Psoas muscle (tissue), 8 donors: ENCODE measurements around the gene SLIT3. TPM values are rescaled to one million over a fixed set of nuclear protein-coding genes. Genes with fewer than 3 reads are reported as not detected.

ENCODE experiments used
- ATAC-seq, 4 donors: fragments of 200-7000 bp; cut with Tn5 transposase; one replicate each; pipeline ENCODE4 v1.9.1; 2020; ENCODE audit warnings: moderate library complexity in 3 of 4, mild to moderate bottlenecking in 2 of 4
- DNase-seq, 2 donors: peaks; one replicate each; pipeline ENCODE4 v3.0.0-alpha.2; 2020
- H3K27ac ChIP-seq: fragments of 200-600 bp; one replicate; pipeline ENCODE4 v1.8.0; 2022
- H3K27me3 ChIP-seq, 3 donors: fragments of 200-600 bp in 1 of 3; one replicate each; pipeline versions ENCODE4 v1.6.1 to v1.8.0; 2013 to 2022; ENCODE audit warnings: low read length in 2 of 3, mild to moderate bottlenecking in 2 of 3, moderate library complexity in 1 of 3; ENCODE audit not compliant: insufficient read depth in 3 of 3
- H3K36me3 ChIP-seq, 2 donors: fragments of 200-600 bp in 1 of 2; one replicate each; pipeline versions ENCODE4 v1.6.1 to v1.8.0; 2013 to 2022; ENCODE audit warnings: low read depth in 1 of 2, mild to moderate bottlenecking in 1 of 2, moderate library complexity in 1 of 2; ENCODE audit not compliant: insufficient read depth in 1 of 2
- H3K4me1 ChIP-seq: fragments of 200-600 bp; one replicate; pipeline ENCODE4 v1.8.0; 2022
- H3K4me3 ChIP-seq: fragments of 200-600 bp; one replicate; pipeline ENCODE4 v1.8.0; 2022; ENCODE audit warnings: mild to moderate bottlenecking
- H3K9me3 ChIP-seq: fragments of 200-600 bp; one replicate; pipeline ENCODE4 v1.8.0; 2022
- WGBS, 3 donors: extraction: QIAGEN DNeasy Blood & Tissue Kit; methylation state at CpG; one replicate each; pipeline versions ENCODE4 v1.1.6 to v1.1.7; 2013; 5-methylcytosine and 5-hydroxymethylcytosine counted together
- intact Hi-C, 2 donors: fragments of 100-400 bp; cut with DNase I; formaldehyde crosslinking; loops; one replicate each; pipeline versions ENCODE4 v1.11.0 to v1.14.2; 2022
- polyA plus RNA-seq, 3 donors: library from polyadenylated mRNA; stranded (reverse); fragments of 200-250 nt; gene quantifications; one replicate each; pipeline ENCODE4 v1.2.3, GENCODE V29; 2013
- total RNA-seq, 4 donors: library from RNA; stranded (reverse); fragmentation: NEBNext Ultra II Directional in 2 of 4; extraction: Animal tissue kit (Norgen Biotek cat#: 25700) in 2 of 4; gene quantifications; one replicate each; pipeline versions ENCODE4 v1.2.1 to v1.2.4, GENCODE V29; 2021 to 2023
- TF ChIP-seq, protein P1 (sequence below): fragments of 200-600 bp; IDR thresholded peaks from one replicate; pipeline ENCODE4 v1.8.0; 2022; ENCODE audit warnings: antibody characterized with exemption
- donor health status: healthy with polysubstance abuse.
- donor health status: DM: no; HTN: no; CAD: no; lungs with moderate emphysema.
- donor health status: Bipolar disorder and iron deficiency.
- donor health status: healthy.
- donor health status: DM: yes; HTN: yes; CAD: no.
- donor health status: DM: no; HTN: no; CAD: no.
- donor health status: DM: no; HTN: no; CAD: no.
- donor health status: DM: yes; HTN: yes; CAD: no.

SLIT3 gene
- total and polyA plus RNA-seq, 7 donors, result 0.81 to 5.9 (median 2.1) TPM

GRCh38 chr5:168875832-168876231, 425.1 kb downstream of the SLIT3 start:
- TF ChIP-seq, protein P1, sequence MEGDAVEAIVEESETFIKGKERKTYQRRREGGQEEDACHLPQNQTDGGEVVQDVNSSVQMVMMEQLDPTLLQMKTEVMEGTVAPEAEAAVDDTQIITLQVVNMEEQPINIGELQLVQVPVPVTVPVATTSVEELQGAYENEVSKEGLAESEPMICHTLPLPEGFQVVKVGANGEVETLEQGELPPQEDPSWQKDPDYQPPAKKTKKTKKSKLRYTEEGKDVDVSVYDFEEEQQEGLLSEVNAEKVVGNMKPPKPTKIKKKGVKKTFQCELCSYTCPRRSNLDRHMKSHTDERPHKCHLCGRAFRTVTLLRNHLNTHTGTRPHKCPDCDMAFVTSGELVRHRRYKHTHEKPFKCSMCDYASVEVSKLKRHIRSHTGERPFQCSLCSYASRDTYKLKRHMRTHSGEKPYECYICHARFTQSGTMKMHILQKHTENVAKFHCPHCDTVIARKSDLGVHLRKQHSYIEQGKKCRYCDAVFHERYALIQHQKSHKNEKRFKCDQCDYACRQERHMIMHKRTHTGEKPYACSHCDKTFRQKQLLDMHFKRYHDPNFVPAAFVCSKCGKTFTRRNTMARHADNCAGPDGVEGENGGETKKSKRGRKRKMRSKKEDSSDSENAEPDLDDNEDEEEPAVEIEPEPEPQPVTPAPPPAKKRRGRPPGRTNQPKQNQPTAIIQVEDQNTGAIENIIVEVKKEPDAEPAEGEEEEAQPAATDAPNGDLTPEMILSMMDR, result no peak
- no peaks in the 10 kb centered on the region for H3K9me3 ChIP-seq
- H3K27me3 ChIP-seq, result no peaks in the 10 kb centered on the region
- no peak for DNase-seq
- no peaks in the 10 kb centered on the region for H3K4me1 ChIP-seq
- no peak overlapping the region for H3K4me3 ChIP-seq
- H3K27ac ChIP-seq, result no peak overlapping the region
- intact Hi-C loops, result no loop called here
- WGBS, 3 donors, result 35 to 41% (median 38%) methylated on average over 5 of the region's 5 CpGs
- ATAC-seq, result no peak
- H3K36me3 ChIP-seq, result no peaks in the 10 kb centered on the region

GRCh38 chr5:168874713-168875380, 426.1 kb downstream of the SLIT3 start:
- intact Hi-C loops, result no loop called here
- no peaks in the 10 kb centered on the region for H3K36me3 ChIP-seq
- DNase-seq (no peak), ATAC-seq (no peak)
- TF ChIP-seq, protein P1, result no peak
- no peaks in the 10 kb centered on the region for H3K4me1 ChIP-seq
- 42 to 52% (median 51%) methylated on average over 6 of the region's 6 CpGs for WGBS, 3 donors
- no peak overlapping the region for H3K27ac ChIP-seq
- H3K4me3 ChIP-seq, result no peak overlapping the region
- no peaks in the 10 kb centered on the region for H3K27me3 ChIP-seq
- no peaks in the 10 kb centered on the region for H3K9me3 ChIP-seq

DNA sequence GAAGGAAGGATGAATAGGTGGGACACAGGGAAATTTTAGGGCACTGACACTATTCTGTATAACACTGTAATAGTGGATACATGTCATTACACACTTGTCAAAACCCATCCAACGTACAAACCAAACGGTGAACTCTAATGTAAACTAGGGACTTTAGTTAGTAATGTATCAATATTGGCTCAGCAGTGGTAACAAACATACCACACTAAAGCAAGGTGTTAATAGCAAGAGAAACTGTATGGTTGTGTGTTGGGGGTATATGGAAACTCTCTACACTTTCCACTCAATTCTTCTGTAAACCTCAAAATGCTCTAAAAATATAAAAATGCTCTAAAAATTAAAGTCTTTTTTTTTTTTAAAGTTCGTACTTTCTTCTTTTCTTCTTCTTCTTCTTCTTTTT, 428.7 kb downstream of the SLIT3 start:
- Histone ChIP-seq H3K27ac (no peak overlapping the region), H3K36me3 (no peaks in the 10 kb centered on the region), H3K27me3 (no peaks in the 10 kb centered on the region), H3K4me1 (no peaks in the 10 kb centered on the region), H3K9me3 (no peaks in the 10 kb centered on the region), H3K4me3 (no peak overlapping the region)
- intact Hi-C loops, result no loop called here
- DNase-seq (no peak), ATAC-seq (no peak)
- TF ChIP-seq, protein P1, result no peak
- WGBS, 3 donors, result 64 to 74% (median 69%) methylated on average over 3 of the region's 3 CpGs

DNA sequence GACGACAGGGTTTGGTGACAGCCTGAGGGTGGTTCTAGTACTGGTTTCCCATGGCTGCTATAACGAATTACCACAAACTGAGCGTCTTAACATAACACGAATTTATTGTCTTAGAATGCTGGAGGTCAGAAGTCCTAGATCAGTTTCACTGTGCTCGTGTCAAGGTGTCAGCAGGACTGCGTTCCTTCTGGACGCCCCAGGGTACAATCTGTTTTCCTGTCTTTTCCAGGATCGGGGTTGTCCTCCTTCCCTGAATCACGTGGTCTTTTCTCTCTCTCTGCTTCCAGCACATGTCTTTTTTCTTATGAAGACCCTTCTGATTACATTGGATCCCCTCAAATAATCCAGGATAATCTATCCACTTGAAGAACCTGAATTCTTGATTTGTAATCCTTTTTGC, 430.0 kb downstream of the SLIT3 start:
- Histone ChIP-seq H3K27ac (no peak overlapping the region), H3K4me1 (no peaks in the 10 kb centered on the region), H3K4me3 (no peak overlapping the region), H3K27me3 (no peaks in the 10 kb centered on the region), H3K9me3 (no peaks in the 10 kb centered on the region), H3K36me3 (no peaks in the 10 kb centered on the region)
- DNase-seq (no peak), ATAC-seq (no peak)
- TF ChIP-seq, protein P1, result no peak
- intact Hi-C loops, result no loop called here
- 41 to 51% (median 47%) methylated on average over 9 of the region's 9 CpGs for WGBS, 3 donors

DNA sequence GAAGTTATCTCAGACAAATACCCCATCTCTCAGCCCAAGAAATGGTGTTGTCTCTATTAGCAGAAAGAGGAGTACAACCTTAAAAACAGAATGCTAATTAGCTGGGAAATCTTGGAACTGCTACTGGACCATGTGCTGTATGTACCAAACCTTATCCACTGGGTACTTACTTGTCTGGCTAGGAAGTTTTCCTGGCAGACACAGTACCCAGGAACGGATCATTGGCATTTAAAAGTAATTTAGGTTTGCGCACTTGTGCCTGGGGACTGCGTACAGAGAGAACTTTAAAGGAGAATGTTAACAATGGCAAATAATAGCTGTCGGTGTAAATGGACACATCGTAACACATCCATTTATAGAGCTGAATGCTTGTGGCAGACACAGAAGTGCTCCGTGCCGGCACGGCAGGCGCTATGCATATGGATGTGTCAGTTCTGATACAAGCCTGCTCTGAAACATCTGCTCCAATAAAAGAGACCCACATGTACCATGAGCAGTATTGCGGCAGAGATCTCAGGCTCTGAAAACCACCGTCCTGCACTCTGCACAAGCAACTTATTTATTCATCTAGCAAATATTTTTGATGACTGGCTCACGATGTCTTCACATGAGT, 431.2 kb downstream of the SLIT3 start:
- TF ChIP-seq, protein P1, result no peak
- H3K27ac ChIP-seq, result no peak overlapping the region
- ATAC-seq (no peak), DNase-seq (no peak)
- intact Hi-C loops, result no loop called here
- no peak overlapping the region for H3K4me3 ChIP-seq
- H3K9me3 ChIP-seq, result no peaks in the 10 kb centered on the region
- no peaks in the 10 kb centered on the region for H3K36me3 ChIP-seq
- no peaks in the 10 kb centered on the region for H3K4me1 ChIP-seq
- no peaks in the 10 kb centered on the region for H3K27me3 ChIP-seq
- WGBS, 3 donors, result 53 to 65% (median 57%) methylated on average over 12 of the region's 12 CpGs
